ENCODE data around the gene CTCFL.

Gene CTCFL

DNA sequence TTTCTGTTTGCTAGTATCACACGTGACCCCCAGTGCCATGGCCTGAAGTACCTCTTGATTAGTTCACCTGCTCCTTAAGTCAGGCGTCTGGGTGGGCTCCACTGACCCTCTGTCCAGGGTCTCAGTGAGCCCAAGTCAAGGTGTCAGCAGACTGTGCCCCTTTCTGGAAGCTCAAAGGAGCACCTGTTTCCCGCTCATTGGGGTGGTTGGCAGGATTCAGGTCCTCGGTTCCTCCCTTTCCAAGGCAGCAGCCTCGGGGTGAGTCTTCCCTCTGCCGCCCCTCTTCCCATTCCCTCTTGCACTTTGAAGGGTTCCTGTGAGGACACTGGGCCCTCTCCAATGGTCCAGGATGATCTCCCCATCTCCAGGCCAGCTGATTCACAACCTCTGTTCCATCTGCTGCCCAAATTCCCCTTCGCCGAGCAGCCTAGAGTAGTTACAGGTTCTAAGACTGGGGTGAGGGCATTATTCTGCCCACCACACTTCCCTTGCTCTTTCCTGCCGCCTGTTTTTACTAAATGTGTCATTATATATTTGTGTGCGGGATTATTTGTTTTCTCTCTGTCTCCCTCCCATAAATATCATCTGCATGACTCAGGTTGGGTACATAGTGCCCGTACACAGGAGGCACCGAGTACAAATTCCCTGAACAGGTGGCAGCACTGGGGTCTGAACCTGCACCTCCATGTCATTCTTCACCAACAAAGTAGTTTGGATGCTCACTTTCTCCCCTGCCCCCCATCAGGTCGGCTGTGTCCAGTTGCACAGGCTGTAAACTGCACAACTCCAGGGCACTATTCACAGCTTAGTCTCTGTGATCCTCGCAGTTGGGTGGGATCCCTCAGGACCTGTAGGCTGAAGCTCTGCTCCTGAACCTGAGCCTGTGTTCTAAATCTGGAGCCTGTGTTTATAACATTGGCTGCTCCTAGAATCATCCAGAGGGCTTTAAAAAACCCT, 75.3 kb downstream of the CTCFL start:
- H3K9me3 ChIP-seq (ENCODE audit: insufficient read depth, low read depth, low read length) = no peaks in the 10 kb centered on the region
- no peak overlapping the region for H2BK5ac ChIP-seq (ENCODE audit: low read depth, low read length, poor library complexity)
- H3K9ac ChIP-seq (ENCODE audit: low read length) = no peak overlapping the region
- DNase-seq = no peak
- H3K36me3 ChIP-seq (ENCODE audit: control insufficient read depth in 1 of 2, insufficient read depth in 2 of 2, low read length in 2 of 2) = no peaks in the 10 kb centered on the region
- H3K14ac ChIP-seq (ENCODE audit: low read length) = no peak overlapping the region
- H3K18ac ChIP-seq (ENCODE audit: low read length) = no peak overlapping the region
- no peak overlapping the region for H2BK120ac ChIP-seq (ENCODE audit: insufficient read depth, low read length, poor library complexity)
- no peak overlapping the region for H4K91ac ChIP-seq (ENCODE audit: low read depth, low read length)
- no peaks in the 10 kb centered on the region for H3K79me1 ChIP-seq (ENCODE audit: low read length)
- no peak overlapping the region for H4K12ac ChIP-seq (ENCODE audit: low read depth, low read length)
- no peak overlapping the region for H2AK5ac ChIP-seq (ENCODE audit: low read length)
- H3K27me3 ChIP-seq (ENCODE audit: insufficient read depth, low read length) = no peaks in the 10 kb centered on the region
- H3K4ac ChIP-seq (ENCODE audit: low read depth, low read length) = no peak overlapping the region
- no peak overlapping the region for H2AFZ ChIP-seq (ENCODE audit: insufficient read depth, low read length, poor library complexity)
- H3K27ac ChIP-seq (ENCODE audit: low read depth, low read length) = no peak overlapping the region
- peaks cover under 1% of the 10 kb centered on the region in 2 experiments for H3K4me1 ChIP-seq (ENCODE audit: control insufficient read depth in 1 of 2, insufficient read depth in 2 of 2, low read length in 2 of 2)
- no peaks in the 10 kb centered on the region for H3K79me2 ChIP-seq (ENCODE audit: control insufficient read depth, insufficient read depth, low read length, poor library complexity)
- no peak overlapping the region for H4K8ac ChIP-seq (ENCODE audit: low read depth, low read length)
- WGBS (ENCODE audit: extremely low coverage, insufficient coverage, insufficient read length) = no CpG with 5 or more reads among the region's 14 CpGs
- H3K4me2 ChIP-seq (ENCODE audit: low read length) = no peak overlapping the region
- no peak overlapping the region for H2BK12ac ChIP-seq (ENCODE audit: low read length)
- no peak overlapping the region for H3K4me3 ChIP-seq (ENCODE audit: low read depth, low read length)
- no peak overlapping the region for H3K23ac ChIP-seq (ENCODE audit: low read length)

DNA sequence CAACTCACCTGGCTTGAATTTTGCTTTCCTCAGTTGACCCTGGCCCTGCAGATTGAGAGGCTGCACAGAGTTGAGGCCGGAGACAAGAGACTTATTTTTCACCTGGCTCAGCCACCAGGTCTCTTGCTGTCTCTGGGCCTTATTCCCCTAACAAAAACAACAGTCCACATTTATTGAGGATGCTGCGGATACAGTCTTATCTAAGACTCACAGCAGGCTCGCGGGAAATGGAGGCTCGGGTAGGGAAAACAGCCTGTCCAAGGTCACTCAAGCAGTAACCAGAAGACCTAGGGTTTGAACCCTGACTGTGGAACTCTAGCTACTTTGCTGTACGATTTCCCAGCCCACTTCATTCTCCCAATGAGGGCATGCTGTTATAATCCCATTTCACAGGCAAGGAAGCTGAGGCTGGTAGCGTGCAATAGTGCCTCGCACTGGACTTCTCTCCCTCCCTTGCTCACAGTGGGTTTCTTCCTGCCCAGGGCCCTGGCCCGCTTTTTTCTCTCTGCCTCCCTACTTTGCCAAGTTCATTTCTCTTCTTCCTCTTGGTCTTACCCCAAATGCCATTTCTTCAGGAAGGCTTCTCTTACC, 76.1 kb downstream of the CTCFL start:
- no peaks in the 10 kb centered on the region for H3K36me3 ChIP-seq (ENCODE audit: control insufficient read depth in 1 of 2, insufficient read depth in 2 of 2, low read length in 2 of 2)
- H3K79me2 ChIP-seq (ENCODE audit: control insufficient read depth, insufficient read depth, low read length, poor library complexity) = no peaks in the 10 kb centered on the region
- no peak overlapping the region for H4K91ac ChIP-seq (ENCODE audit: low read depth, low read length)
- H3K27ac ChIP-seq (ENCODE audit: low read depth, low read length) = no peak overlapping the region
- H3K9ac ChIP-seq (ENCODE audit: low read length) = no peak overlapping the region
- H3K79me1 ChIP-seq (ENCODE audit: low read length) = no peaks in the 10 kb centered on the region
- DNase-seq = no peak
- H3K23ac ChIP-seq (ENCODE audit: low read length) = no peak overlapping the region
- H2BK5ac ChIP-seq (ENCODE audit: low read depth, low read length, poor library complexity) = no peak overlapping the region
- H3K4me2 ChIP-seq (ENCODE audit: low read length) = no peak overlapping the region
- no peak overlapping the region for H3K4me3 ChIP-seq (ENCODE audit: low read depth, low read length)
- H3K4me1 ChIP-seq (ENCODE audit: control insufficient read depth in 1 of 2, insufficient read depth in 2 of 2, low read length in 2 of 2) = peaks cover 5 to 6% of the 10 kb centered on the region in 2 experiments
- no peaks in the 10 kb centered on the region for H3K27me3 ChIP-seq (ENCODE audit: insufficient read depth, low read length)
- no peak overlapping the region for H3K14ac ChIP-seq (ENCODE audit: low read length)
- H3K18ac ChIP-seq (ENCODE audit: low read length) = no peak overlapping the region
- H2BK12ac ChIP-seq (ENCODE audit: low read length) = no peak overlapping the region
- H2BK120ac ChIP-seq (ENCODE audit: insufficient read depth, low read length, poor library complexity) = no peak overlapping the region
- no peaks in the 10 kb centered on the region for H3K9me3 ChIP-seq (ENCODE audit: insufficient read depth, low read depth, low read length)
- H2AK5ac ChIP-seq (ENCODE audit: low read length) = no peak overlapping the region
- H3K4ac ChIP-seq (ENCODE audit: low read depth, low read length) = no peak overlapping the region
- H2AFZ ChIP-seq (ENCODE audit: insufficient read depth, low read length, poor library complexity) = no peak overlapping the region
- H4K8ac ChIP-seq (ENCODE audit: low read depth, low read length) = no peak overlapping the region
- H4K12ac ChIP-seq (ENCODE audit: low read depth, low read length) = no peak overlapping the region
- WGBS (ENCODE audit: extremely low coverage, insufficient coverage, insufficient read length) = no CpG with 5 or more reads among the region's 9 CpGs

Measured in trophoblast cell (in vitro differentiated cells and primary cell).